Measurements from ENCODE around the gene ZNF385A. TPM values are rescaled to one million over a fixed set of nuclear protein-coding genes. Genes with fewer than 3 reads are reported as not detected.
A peak's percentile ranks its signal among the peaks of the same experiment; 100 is the strongest.

The ZNF385A gene
- total and polyA plus RNA-seq, 9 of the 15 experiments (the other 6 are each of a cell fraction or from before 2014, with no cell fraction given): 1.0 to 111 (median 7.7) TPM

GRCh38 chr12:54379398-54380201 lies 4.9 kb downstream of the ZNF385A start (continued):
- TF ChIP-seq ADNP (tag; IDR thresholded peaks at IDR 0.05): no peak
- no peak for TF ChIP-seq HNRNPH1 (optimal IDR thresholded peaks at IDR 0.05; ENCODE audit: low read depth, low read length)
- TF ChIP-seq CTBP1 (IDR thresholded peaks at IDR 0.05; ENCODE audit: borderline replicate concordance): peak; percentile 79; the same call in 1 of the 2 replicates
- no peak for TF ChIP-seq RFX1 (IDR thresholded peaks at IDR 0.05)
- no peak for TF ChIP-seq ZNF140 (CRISPR knock-in tag; IDR thresholded peaks at IDR 0.05)
- no peak for TF ChIP-seq ZNF316 (IDR thresholded peaks at IDR 0.05)
- TF ChIP-seq ZNF143 (CRISPR knock-in tag; IDR thresholded peaks at IDR 0.05): no peak
- no peak for TF ChIP-seq SNAPC5 (CRISPR knock-in tag; IDR thresholded peaks at IDR 0.05)
- no peak for TF ChIP-seq TCF7L2 (IDR thresholded peaks at IDR 0.05; ENCODE audit: low read depth, low read length)
- TF ChIP-seq THRB (CRISPR knock-in tag; conservative IDR thresholded peaks at IDR 0.05): 0 out of 2 replicates have a peak, but pooled peaks have one; percentile 21
- TF ChIP-seq POLR2AphosphoS2 (IDR thresholded peaks at IDR 0.05; ENCODE audit: low read length): no peak
- no peak for TF ChIP-seq ZBTB5 (IDR thresholded peaks at IDR 0.05)
- TF ChIP-seq ZNF280A (IDR thresholded peaks at IDR 0.05; ENCODE audit: low read depth, partially characterized antibody): no peak
- no peak for TF ChIP-seq ZNF239 (CRISPR knock-in tag; IDR thresholded peaks at IDR 0.05)
- TF ChIP-seq CTCF (IDR thresholded peaks at IDR 0.05 in 2 of 3, conservative IDR thresholded peaks at IDR 0.05 in 1 of 3; ENCODE audit: insufficient read depth in 2 of 3, low read depth in 1 of 3, low read length in 3 of 3): peak; percentile 100
- no peak for TF ChIP-seq DIDO1 (tag; IDR thresholded peaks at IDR 0.05; ENCODE audit: low read depth)
- no peak for TF ChIP-seq NCOA4 (IDR thresholded peaks at IDR 0.05; ENCODE audit: partially characterized antibody)
- TF ChIP-seq ATF7 (IDR thresholded peaks at IDR 0.05): peak; percentile 49; the same call in 1 of the 2 replicates
- TF ChIP-seq SPI1 (IDR thresholded peaks at IDR 0.05; ENCODE audit: borderline replicate concordance, low read depth, low read length): no peak
- TF ChIP-seq NCOA2 (IDR thresholded peaks at IDR 0.05; ENCODE audit: partially characterized antibody in 2 of 2): no peak
- no peak for TF ChIP-seq HDAC3 (IDR thresholded peaks at IDR 0.05; ENCODE audit: borderline replicate concordance, partially characterized antibody)
- no peak for TF ChIP-seq PHF20 (IDR thresholded peaks at IDR 0.05; ENCODE audit: partially characterized antibody)
